GM18519 (cell line): ENCODE results near the gene UTP14C.
"Not testable (repeated sequence)": the region's sequence is repeated elsewhere in the genome, so short reads cannot be mapped to it uniquely, and the experiment has no call there.

Source experiments
- ATAC-seq: cut with Tn5 transposase; IDR thresholded peaks from one replicate; pipeline ENCODE4 v1.9.1; 2021; ENCODE audit warnings: mild to moderate bottlenecking, moderate library complexity; ENCODE audit not compliant: unreplicated experiment, low FRiP score

Gene UTP14C, protein sequence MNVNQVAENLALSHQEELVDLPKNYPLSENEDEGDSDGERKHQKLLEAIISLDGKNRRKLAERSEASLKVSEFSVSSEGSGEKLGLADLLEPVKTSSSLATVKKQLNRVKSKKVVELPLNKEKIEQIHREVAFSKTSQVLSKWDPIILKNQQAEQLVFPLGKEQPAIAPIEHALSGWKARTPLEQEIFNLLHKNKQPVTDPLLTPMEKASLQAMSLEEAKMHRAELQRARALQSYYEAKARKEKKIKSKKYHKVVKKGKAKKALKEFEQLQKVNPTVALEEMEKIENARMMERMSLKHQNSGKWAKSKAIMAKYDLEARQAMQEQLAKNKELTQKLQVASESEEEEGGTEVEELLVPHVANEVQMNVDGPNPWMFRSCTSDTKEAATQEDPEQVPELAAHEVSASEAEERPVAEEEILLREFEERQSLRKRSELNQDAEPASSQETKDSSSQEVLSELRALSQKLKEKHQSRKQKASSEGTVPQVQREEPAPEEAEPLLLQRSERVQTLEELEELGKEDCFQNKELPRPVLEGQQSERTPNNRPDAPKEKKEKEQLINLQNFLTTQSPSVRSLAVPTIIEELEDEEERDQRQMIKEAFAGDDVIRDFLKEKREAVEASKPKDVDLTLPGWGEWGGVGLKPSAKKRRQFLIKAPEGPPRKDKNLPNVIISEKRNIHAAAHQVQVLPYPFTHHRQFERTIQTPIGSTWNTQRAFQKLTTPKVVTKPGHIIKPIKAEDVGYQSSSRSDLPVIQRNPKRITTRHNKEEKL

GRCh38 chr13:52024481-52024880 is at the start of gene UTP14C:
Gene UTP14C, plus strand, starts transcription at chr13:52024691. Its CDS starts 4,114 bp downstream, at chr13:52028805.
- no peak for ATAC-seq

DNA sequence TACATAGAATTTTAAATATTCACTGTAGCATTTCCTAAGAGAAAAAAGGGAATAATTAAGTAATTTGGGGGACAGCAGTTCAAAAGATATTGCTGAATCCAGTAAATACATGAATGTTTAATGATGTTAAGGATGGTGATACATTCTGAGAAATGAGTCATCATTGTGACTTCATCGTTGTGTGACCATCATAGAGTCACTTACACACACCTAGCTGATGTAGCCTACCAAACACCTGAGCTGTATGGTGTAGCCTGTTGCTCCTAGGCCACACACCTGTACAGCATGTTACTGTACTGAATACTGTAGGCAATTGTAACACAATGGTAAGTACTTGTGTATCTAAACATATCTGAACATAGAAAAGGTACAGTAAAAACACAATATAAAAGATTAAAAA is 48.1 kb upstream of the UTP14C start:
- no peak for ATAC-seq

DNA sequence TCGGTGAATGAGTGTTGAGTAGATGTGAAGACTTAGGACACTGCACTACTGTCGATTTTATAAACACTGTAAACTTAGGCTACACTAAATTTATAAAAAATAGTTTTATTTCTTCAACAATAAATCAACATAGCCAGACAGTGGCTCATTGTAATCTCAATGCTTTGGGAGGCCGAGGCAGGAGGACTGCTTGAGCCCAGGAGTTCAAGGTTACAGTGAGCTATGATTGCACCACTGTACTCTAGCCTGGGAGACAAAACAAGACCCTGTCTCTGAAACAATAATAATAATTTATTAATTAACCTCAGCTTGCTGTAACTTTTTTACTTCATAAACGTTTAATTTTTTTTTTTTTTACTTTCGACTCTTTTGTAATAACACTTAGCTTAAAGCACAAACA is 47.6 kb upstream of the UTP14C start:
- no peak for ATAC-seq

DNA sequence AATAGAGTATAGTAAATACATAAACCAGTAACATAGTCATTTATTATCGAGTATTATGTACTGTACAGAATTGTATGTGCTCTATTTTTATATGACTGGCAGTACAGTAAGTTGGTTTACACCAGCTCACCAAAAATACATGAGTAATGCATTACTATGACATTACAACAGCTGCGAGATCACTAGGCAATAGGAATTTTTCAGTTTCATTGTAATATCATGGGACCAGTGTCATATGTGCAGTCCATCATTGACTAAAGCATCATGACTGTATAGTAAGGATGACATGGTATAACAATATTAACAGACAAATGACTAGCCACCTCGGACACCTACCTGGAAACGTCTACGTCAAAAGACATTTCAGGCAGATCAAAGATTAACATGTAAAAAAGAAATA is 46.9 kb upstream of the UTP14C start:
- ATAC-seq = no peak

GRCh38 chr13:51978796-51979556 is 45.5 kb upstream of the UTP14C start:
- no peak for ATAC-seq

GRCh38 chr13:51980908-51981307 is 43.6 kb upstream of the UTP14C start:
- ATAC-seq = no peak

- no peak for ATAC-seq
These were observed 43.1 kb upstream of the UTP14C start for GRCh38 chr13:51981355-51981754.

DNA sequence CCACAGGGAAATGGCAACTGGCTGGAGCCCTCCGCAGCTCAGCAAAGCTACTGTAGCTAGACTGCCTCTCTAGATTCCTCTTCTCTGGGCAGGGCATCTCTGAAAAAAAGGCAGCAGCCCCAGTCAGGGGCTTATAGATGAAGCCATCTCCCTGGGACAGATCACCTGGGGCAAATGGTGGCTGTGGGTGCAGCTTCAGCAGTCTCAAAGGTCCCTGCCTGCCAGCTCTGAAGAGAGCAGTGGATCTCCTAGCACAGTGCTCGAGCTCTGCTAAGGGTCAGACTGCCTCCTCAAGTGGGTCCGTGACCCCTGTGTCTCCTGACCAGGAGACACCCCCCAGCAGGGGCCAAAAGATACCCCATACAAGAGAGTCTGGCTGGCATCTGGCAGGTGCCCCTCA is 41.2 kb upstream of the UTP14C start:
- not testable (repeated sequence) for ATAC-seq

GRCh38 chr13:51984904-51985303 is 39.6 kb upstream of the UTP14C start:
- not testable (repeated sequence) for ATAC-seq

DNA sequence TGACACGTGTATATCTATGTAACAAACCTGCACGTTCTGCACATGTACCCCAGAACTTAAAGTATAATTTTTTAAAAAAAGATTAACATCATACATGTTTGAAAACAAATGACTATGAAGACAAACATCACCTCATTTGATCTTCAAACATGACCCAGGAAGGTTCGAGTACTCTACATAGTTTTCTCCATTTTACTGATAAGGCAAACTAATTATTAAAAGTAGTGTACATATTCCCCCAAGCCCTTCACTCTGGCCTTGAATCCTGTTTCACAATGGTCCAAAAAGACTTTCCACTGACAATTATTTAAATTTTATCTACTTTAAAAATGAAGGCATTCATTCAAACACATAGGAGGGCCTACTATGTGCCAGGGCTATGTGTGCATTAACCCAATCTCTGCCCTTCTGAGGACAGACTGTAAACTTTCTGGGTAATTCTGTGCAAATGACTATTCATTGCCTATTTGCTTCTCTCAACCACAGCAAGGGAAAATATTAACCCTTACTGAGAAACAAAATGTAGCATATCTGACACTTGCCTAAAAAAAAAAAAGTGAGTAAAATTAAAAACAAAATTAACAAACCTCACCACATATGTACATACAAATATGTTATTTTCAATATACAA is 35.4 kb upstream of the UTP14C start:
- ATAC-seq = no peak

DNA sequence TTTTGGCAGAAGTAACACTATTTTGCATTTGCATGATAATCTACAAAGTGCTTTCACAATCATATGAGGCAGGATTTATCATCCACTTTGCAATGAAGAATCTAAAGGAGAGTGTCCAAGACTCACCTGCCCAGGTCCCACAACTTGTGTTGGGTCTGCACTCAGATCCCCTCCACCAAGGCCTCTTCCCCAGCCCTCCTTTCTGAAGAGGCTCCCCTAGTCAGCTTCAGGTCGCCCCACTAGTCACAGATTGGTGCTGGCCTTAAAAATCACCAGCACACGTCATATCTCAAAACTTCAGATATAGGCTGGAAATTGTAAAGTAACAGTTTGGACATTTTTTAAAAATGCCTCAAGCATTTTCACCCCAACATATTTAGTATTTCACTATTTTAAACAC is 30.8 kb upstream of the UTP14C start:
- ATAC-seq = no peak

DNA sequence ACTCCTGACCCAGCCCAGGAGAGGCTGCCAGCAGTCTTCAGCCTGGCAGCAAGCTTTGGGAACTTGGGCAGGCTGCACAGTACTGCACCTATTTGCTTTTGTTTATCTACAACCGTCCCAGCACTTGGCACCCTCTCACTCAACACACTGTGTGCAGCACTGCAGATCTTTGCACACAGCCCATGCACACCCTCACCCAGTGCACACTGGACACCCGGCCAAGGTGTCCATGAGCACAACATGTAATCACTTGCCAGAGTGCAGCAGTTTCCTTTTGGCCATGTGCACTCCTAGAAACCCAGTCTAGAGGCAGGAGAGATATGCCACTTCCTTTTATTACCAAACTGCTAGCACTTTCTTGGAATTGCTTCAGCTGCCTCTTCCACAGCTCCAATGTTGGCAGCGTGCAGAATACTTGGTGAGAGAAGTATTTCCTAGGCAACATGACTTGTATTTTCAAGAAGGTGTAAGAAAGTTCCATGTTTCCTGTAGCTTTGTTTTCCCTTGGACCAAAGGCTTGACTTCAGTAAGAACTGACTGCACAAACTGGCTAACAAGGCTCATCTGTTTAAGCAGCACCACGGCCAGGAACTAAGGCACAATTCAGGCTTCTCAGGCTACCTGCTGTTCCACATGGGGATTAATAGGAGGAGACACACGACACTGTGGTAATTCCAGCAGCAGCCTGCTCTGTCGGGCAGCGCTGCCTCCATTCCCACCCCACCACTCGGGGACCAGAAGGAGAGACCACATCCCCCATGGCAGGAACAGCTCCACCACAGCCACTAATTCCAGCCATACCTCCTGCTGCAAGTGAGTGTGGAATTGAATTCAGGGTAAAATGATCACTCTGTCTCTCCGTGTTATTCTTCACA is 28.6 kb upstream of the UTP14C start:
- ATAC-seq = no peak

- no peak for ATAC-seq
These were observed 27.9 kb upstream of the UTP14C start for GRCh38 chr13:51996641-51997040.

DNA sequence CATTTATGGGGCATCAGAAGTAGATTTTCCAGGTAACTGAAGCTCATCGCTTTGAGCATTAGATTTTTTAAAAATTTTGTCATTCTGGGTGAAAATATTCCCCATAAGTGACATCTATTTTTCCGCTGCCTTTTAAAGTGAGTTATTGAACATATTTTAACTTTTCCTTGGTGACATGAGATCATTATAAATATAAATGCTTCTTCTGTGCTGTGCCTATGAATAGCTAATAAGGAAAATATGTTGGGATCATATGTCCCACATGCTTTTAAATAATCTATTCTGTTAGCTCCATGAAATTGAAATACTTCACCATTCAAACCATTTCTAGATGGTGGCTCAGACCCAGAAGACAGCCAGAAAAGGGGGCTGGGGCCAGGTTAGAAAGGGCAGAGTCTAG is 27.3 kb upstream of the UTP14C start:
- ATAC-seq = no peak

DNA sequence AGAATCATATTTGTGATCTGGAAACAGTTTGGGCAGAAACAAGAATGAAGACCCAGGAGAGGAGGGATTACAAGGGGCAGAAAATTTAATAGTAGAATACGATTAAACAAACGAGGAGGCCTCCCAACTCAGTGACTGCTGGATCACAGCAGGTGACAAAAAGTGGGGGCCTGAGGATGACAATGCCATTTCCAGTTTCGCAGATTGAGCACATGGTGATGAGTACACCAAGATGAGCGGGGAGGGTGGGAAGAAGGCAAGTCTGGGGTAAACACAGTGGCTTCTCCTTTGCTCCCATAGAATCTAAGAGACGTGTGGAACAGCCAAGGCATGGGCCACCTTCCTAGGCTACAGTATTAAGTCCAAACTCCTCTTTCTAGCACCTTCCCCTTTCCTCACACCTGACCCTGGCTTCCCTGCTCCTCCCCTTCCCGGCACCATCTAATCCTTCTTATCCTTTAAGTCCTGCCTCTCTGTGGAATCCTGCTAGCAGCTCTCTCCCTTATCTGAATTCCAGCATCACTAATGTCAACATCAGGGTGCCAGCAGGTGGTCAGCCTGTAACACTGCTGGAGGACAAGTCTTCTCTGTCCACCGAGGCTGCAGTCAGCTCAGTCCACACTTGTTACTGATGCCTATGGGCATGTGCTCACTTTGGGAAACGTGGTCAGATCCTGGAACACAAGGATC is 26.7 kb upstream of the UTP14C start:
- ATAC-seq = no peak

- no peak for ATAC-seq
These were observed 25.6 kb upstream of the UTP14C start for GRCh38 chr13:51998723-51999509.

GRCh38 chr13:51999510-51999911 is 25.0 kb upstream of the UTP14C start:
- no peak for ATAC-seq

DNA sequence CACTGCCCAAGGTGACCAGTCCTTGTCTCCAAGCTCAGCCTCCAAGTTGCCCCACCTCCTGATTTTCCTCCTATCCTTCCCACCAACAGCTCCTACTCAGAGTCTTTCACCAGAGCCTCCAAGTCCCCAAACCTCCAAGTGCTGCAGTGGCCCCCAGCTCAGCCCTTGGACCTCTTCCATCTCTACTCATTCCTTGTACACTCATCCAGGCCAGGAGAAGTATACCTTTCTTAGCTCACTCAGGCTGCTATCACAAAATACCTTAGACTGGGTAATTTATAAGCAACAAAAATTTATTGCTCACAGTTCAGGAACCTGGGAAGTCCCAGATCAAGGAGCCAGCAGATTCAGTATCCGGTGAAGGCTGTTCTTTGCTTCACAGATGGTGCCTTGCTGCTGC is 24.6 kb upstream of the UTP14C start:
- ATAC-seq = no peak
